CD1c-positive myeloid dendritic cell (primary cell): ENCODE data around the gene MTMR6.

ENCODE experiments used
- DNase-seq: peaks from one replicate; pipeline ENCODE4 v3.0.0-alpha.2; 2016; ENCODE audit errors: extremely low spot score

The MTMR6 gene

GRCh38 chr13:25280396-25280795 lies 6.9 kb downstream of the MTMR6 start:
- DNase-seq = peak; percentile 21

GRCh38 chr13:25276748-25277147 lies 10.5 kb downstream of the MTMR6 start:
- DNase-seq = no peak

- no peak for DNase-seq
These were observed 18.7 kb downstream of the MTMR6 start for GRCh38 chr13:25268561-25268960.

GRCh38 chr13:25267715-25268114 lies 19.6 kb downstream of the MTMR6 start:
- DNase-seq = peak; percentile 13

GRCh38 chr13:25266706-25267105 lies 20.6 kb downstream of the MTMR6 start:
- DNase-seq = no peak

GRCh38 chr13:25262261-25262660 lies 25.0 kb downstream of the MTMR6 start:
- no peak for DNase-seq

GRCh38 chr13:25253702-25254101 lies 33.6 kb downstream of the MTMR6 start:
- no peak for DNase-seq

GRCh38 chr13:25252752-25253151 lies 34.5 kb downstream of the MTMR6 start:
- no peak for DNase-seq

- DNase-seq = peak; percentile 56
These were observed 35.1 kb downstream of the MTMR6 start for GRCh38 chr13:25252225-25252624.

GRCh38 chr13:25249001-25249543 lies 38.2 kb downstream of the MTMR6 start:
- peak; percentile 26 for DNase-seq

- DNase-seq = peak; percentile 50
These were observed 39.2 kb downstream of the MTMR6 start for GRCh38 chr13:25248071-25248470.

GRCh38 chr13:25247360-25247759 lies 39.9 kb downstream of the MTMR6 start:
- DNase-seq = peak; percentile 7

- no peak for DNase-seq
These were observed 43.2 kb downstream of the MTMR6 start for GRCh38 chr13:25244123-25244522.

- DNase-seq = no peak
These were observed 44.3 kb downstream of the MTMR6 start for GRCh38 chr13:25242956-25243355.

GRCh38 chr13:25241007-25241406 lies 46.3 kb downstream of the MTMR6 start:
- DNase-seq = no peak

- no peak for DNase-seq
These were observed 50.2 kb downstream of the MTMR6 start for GRCh38 chr13:25237083-25237482.

GRCh38 chr13:25233861-25234260 lies 53.4 kb downstream of the MTMR6 start:
- no peak for DNase-seq

GRCh38 chr13:25232937-25233515 lies 54.3 kb downstream of the MTMR6 start:
- DNase-seq = peak; percentile 56

- no peak for DNase-seq
These were observed 55.8 kb downstream of the MTMR6 start for GRCh38 chr13:25231517-25231916.

- no peak for DNase-seq
These were observed 59.6 kb downstream of the MTMR6 start for GRCh38 chr13:25227690-25228089.

GRCh38 chr13:25225970-25226369 lies 61.3 kb downstream of the MTMR6 start:
- no peak for DNase-seq

- DNase-seq = no peak
These were observed 63.1 kb downstream of the MTMR6 start for GRCh38 chr13:25224151-25224550.

GRCh38 chr13:25222740-25223139 lies 64.5 kb downstream of the MTMR6 start:
- no peak for DNase-seq

GRCh38 chr13:25218019-25218418 lies 69.3 kb downstream of the MTMR6 start:
- peak; percentile 24 for DNase-seq
